ENCODE measurements around the gene SLC25A39.

Gene SLC25A39

DNA sequence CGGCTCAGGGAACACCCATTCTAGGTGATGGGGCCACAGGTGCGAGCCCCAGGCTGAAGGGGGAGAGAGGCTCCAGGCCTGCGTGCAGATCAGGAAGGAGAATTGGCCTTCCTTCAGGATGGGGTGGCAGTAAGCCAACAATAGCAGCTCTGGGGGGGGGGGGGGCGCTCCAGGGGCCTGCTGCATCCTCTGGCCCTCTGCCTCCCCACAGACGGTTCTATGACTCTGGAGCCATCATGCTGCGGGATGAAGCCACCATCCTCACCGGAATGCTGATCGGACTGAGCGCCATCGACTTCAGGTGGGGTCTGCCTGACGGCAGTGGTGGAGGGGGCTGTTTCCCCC is 10.1 kb downstream of the SLC25A39 start:
- DNase-seq (ENCODE audit: low spot score), result no peak

DNA sequence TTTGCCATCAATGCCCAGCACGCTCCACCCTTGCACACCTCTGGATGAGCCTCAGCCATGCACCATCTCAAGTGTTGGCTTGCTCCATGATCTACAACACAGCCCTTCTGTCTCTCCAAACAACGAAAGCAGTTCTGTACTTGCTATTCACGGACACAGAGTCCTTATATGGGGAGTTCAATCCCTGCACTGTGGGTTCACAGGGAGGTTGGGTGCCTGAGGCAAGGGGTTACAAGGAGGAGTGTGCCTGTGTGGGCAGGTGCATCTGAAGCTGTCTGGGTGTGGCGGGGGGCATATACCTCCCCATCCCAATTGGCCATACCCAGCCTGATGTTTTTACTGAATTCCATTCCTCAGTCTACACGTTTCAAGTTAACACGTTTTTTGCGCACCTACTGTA is 10.6 kb downstream of the SLC25A39 start:
- DNase-seq (ENCODE audit: low spot score), result no peak

- DNase-seq (ENCODE audit: low spot score), result no peak
Measured at GRCh38 chr17:44312396-44313104, 12.1 kb downstream of the SLC25A39 start.

- DNase-seq (ENCODE audit: low spot score), result no peak
Measured at GRCh38 chr17:44311562-44312181, 13.0 kb downstream of the SLC25A39 start.

GRCh38 chr17:44310609-44311376 is 13.8 kb downstream of the SLC25A39 start:
- DNase-seq (ENCODE audit: low spot score), result no peak

GRCh38 chr17:44310188-44310587 is 14.4 kb downstream of the SLC25A39 start:
- no peak for DNase-seq (ENCODE audit: low spot score)

- peak; percentile 69 for DNase-seq (ENCODE audit: low spot score)
Measured at GRCh38 chr17:44309472-44309871, 15.2 kb downstream of the SLC25A39 start.

- DNase-seq (ENCODE audit: low spot score), result peak; percentile 17
Measured at GRCh38 chr17:44308865-44309264, 15.8 kb downstream of the SLC25A39 start.

DNA sequence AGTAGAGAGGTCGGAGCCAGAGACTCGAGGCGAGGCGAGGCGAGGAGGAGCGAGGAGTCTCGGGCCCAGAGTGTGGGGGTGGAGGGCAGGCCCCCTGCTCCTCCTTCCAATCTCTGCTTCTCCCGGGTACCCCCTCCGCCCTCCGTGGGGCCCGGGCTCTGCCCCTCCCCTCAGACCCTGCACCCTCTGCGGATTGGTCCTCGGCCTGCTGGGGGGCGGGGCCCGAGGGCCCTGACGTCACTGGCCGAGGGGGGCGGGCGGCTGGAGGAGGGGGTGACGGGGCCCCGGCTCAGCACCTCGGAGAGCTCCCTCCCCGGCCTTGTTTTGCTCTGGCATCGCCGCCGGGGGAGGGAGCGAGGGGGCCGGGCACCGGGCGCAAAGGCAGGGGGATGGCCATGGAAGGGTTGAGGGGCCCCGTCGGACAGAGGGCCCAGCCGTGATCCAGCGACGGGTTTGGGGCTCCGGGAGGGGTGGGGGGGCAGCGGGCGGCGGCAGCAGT is 16.3 kb downstream of the SLC25A39 start, which contains the start of gene RUNDC3A:
Gene RUNDC3A (plus strand): TSS at position 282 of the 499 bp plus-strand sequence. CDS start 232 bp downstream, outside the sequence.
- peak; percentile 74 for DNase-seq (ENCODE audit: low spot score)

- peak; percentile 74 for DNase-seq (ENCODE audit: low spot score)
Measured at GRCh38 chr17:44307387-44308186, 17.0 kb downstream of the SLC25A39 start.

GRCh38 chr17:44304651-44305050 is 20.0 kb downstream of the SLC25A39 start:
- DNase-seq (ENCODE audit: low spot score), result no peak

DNA sequence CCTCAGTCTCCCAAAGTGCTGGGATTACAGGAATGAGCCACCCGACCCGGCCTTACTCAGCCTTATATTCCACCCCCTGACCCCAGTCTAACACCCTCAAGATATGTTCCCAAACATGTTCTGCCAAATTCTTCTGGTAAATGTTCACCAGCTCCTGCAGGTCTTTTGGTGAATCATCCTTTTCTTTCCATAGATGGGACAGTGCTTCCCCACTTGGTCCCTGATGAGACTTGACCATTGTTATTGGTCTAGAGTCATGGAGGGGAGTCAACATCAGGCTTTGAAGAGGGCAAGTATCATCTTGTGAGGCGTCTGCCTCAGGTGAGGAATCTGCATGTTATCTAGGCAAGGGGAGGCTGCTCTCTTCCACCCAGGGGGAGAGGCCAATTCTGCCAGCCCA is 26.6 kb downstream of the SLC25A39 start:
- DNase-seq (ENCODE audit: low spot score), result no peak

GRCh38 chr17:44293509-44294226 is 31.0 kb downstream of the SLC25A39 start:
- no peak for DNase-seq (ENCODE audit: low spot score)

GRCh38 chr17:44287651-44288050 is 37.0 kb downstream of the SLC25A39 start:
- no peak for DNase-seq (ENCODE audit: low spot score)

- DNase-seq (ENCODE audit: low spot score), result no peak
Measured at GRCh38 chr17:44284024-44284400, 40.6 kb downstream of the SLC25A39 start.

GRCh38 chr17:44283344-44284023 is 41.1 kb downstream of the SLC25A39 start:
- no peak for DNase-seq (ENCODE audit: low spot score)

DNA sequence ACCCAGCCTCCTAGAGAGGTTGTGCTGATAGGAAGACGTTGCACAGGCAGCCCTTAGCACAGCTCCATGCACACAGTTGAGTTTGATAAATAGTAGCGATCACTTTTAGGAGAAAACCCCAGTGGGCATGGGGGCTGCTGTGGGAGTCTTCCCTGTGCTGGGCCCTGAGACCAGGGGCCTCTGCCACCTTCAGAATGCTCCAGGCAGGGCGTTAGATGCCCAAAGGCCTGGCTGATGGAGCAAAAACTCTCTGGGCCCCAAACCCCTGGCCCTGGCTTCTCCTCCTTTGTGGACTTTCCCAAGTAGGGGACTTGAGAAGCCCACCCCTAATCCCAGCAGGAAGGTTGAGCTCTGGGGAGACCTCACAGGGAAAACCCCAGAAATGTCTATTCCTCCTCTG is 42.4 kb downstream of the SLC25A39 start:
- no peak for DNase-seq (ENCODE audit: low spot score)

GRCh38 chr17:44281570-44281969 is 43.1 kb downstream of the SLC25A39 start:
- DNase-seq (ENCODE audit: low spot score), result no peak

DNA sequence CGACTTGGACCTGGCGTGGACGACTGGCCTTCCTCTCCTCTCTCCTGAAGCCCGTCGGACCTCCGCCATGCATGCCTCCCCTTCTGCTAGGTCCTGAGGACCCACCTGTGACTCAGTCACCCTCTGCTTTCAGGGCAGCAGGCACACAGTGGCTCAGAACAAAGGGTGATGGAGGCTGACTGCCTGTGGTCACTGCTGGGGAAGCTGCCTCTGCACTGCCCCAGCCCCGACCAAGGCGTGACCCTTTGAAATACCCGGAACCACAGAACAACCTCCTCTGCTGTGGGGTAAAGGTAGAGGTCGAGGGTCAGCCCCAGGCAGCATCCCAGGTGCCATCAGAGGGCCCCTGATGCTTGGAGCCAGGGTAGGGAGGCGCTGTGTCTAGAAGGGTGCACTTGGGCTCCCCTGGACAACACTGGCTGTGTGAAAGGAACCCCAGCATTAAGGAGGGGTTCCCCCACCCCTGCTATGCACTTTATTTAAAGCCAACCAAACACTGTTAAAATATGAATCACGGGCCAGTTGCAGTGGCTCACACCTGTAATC is 44.2 kb downstream of the SLC25A39 start:
- no peak for DNase-seq (ENCODE audit: low spot score)

- DNase-seq (ENCODE audit: low spot score), result peak; percentile 80
Measured at GRCh38 chr17:44279666-44280391, 44.8 kb downstream of the SLC25A39 start.

All from SW480 (cell line).